Suprapubic skin (tissue), 4 donors: Measurements from ENCODE around the gene TIPIN. TPM values are rescaled to one million over a fixed set of nuclear protein-coding genes. Genes with fewer than 3 reads are reported as not detected.
"Not testable (repeated sequence)": the region's sequence is repeated elsewhere in the genome, so short reads cannot be mapped to it uniquely, and the experiment has no call there.

Source experiments
- DNase-seq, 2 donors: peaks; one replicate each; pipeline ENCODE4 v3.0.0-alpha.2; 2019; ENCODE audit warnings: low spot score in 2 of 2
- H3K27ac ChIP-seq: fragments of 200-600 bp; sonication (generic); one replicate; pipeline ENCODE4 v1.5.1; 2019
- H3K27me3 ChIP-seq: fragments of 200-600 bp; sonication (generic); one replicate; pipeline ENCODE4 v1.5.1; 2019
- H3K36me3 ChIP-seq: fragments of 200-600 bp; sonication (generic); one replicate; pipeline ENCODE4 v1.5.1; 2019
- H3K4me1 ChIP-seq: fragments of 200-600 bp; sonication (generic); one replicate; pipeline ENCODE4 v1.5.1; 2019
- H3K4me3 ChIP-seq: fragments of 200-600 bp; sonication (generic); one replicate; pipeline ENCODE4 v1.5.1; 2019; ENCODE audit warnings: mild to moderate bottlenecking
- H3K9me3 ChIP-seq: fragments of 200-600 bp; sonication (generic); one replicate; pipeline ENCODE4 v1.5.1; 2019
- EP300 ChIP-seq: sonication (generic); formaldehyde crosslinking; IDR thresholded peaks from one replicate; pipeline ENCODE4 v1.6.1; 2017; ENCODE audit warnings: antibody characterized with exemption
- POLR2A ChIP-seq, 2 donors: fragments of 450-650 bp; IDR thresholded peaks; one replicate each; pipeline ENCODE4 v1.6.1; 2017; ENCODE audit warnings: antibody characterized with exemption in 2 of 2, mild to moderate bottlenecking in 2 of 2, moderate library complexity in 2 of 2
- POLR2AphosphoS5 ChIP-seq, 3 donors: sonication (generic); formaldehyde crosslinking; IDR thresholded peaks; one replicate each; pipeline ENCODE4 v1.6.1; 2017; ENCODE audit warnings: antibody characterized with exemption in 3 of 3
- WGBS: methylation state at CpG from one replicate; pipeline ENCODE4 v1.1.5; 2018; 5-methylcytosine and 5-hydroxymethylcytosine counted together
- total RNA-seq, 4 donors: library from RNA; depleted of rRNA; stranded (reverse); fragments of >200 nt; gene quantifications; one replicate each; pipeline ENCODE4 v1.1.0, GENCODE V29; 2016
- TF ChIP-seq, protein P1 (sequence below), 2 donors: fragments of 200-600 bp in 1 of 2; fragments of 450-650 bp in 1 of 2; sonication (generic) in 1 of 2; IDR thresholded peaks; one replicate each; pipeline ENCODE4 v1.5.1; 2016 to 2019; ENCODE audit warnings: antibody characterized with exemption in 2 of 2, mild to moderate bottlenecking in 1 of 2, moderate library complexity in 1 of 2

TIPIN gene
- total RNA-seq, 4 donors from 2014 or later = 4.8 to 8.2 (median 7.0) TPM

DNA sequence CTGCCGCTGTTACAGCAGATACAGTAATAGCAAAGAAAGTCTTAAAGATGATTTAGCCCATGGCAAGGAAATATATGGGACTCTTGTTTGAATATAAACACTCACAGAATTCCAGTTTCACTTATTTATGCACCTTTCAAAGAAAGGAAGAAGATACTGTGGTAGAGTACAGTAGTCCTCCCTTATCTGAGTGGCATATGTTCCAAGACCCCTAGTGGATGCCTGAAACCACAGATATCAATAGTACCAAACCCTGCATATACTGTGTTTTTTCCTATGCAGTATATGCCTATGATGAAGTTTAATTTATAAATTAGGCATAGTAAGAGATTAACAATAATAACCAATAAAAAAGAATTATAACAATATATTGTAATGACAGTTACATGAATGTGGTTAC is 38.4 kb upstream of the TIPIN start:
- WGBS = 100% methylated on average over 1 of the region's 1 CpG
- no peaks in the 10 kb centered on the region for H3K9me3 ChIP-seq
- TF ChIP-seq EP300 = no peak
- TF ChIP-seq, protein P1, sequence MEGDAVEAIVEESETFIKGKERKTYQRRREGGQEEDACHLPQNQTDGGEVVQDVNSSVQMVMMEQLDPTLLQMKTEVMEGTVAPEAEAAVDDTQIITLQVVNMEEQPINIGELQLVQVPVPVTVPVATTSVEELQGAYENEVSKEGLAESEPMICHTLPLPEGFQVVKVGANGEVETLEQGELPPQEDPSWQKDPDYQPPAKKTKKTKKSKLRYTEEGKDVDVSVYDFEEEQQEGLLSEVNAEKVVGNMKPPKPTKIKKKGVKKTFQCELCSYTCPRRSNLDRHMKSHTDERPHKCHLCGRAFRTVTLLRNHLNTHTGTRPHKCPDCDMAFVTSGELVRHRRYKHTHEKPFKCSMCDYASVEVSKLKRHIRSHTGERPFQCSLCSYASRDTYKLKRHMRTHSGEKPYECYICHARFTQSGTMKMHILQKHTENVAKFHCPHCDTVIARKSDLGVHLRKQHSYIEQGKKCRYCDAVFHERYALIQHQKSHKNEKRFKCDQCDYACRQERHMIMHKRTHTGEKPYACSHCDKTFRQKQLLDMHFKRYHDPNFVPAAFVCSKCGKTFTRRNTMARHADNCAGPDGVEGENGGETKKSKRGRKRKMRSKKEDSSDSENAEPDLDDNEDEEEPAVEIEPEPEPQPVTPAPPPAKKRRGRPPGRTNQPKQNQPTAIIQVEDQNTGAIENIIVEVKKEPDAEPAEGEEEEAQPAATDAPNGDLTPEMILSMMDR (IDR thresholded peaks at IDR 0.05) = no peak
- no peak for TF ChIP-seq POLR2A (IDR thresholded peaks at IDR 0.05)
- no peak for TF ChIP-seq POLR2AphosphoS5 (IDR thresholded peaks at IDR 0.05)
- H3K4me1 ChIP-seq = peaks cover 5% of the 10 kb centered on the region
- H3K27ac ChIP-seq = no peak overlapping the region
- DNase-seq = no peak
- H3K4me3 ChIP-seq = no peak overlapping the region
- H3K36me3 ChIP-seq = peaks cover 3% of the 10 kb centered on the region
- H3K27me3 ChIP-seq = no peaks in the 10 kb centered on the region

DNA sequence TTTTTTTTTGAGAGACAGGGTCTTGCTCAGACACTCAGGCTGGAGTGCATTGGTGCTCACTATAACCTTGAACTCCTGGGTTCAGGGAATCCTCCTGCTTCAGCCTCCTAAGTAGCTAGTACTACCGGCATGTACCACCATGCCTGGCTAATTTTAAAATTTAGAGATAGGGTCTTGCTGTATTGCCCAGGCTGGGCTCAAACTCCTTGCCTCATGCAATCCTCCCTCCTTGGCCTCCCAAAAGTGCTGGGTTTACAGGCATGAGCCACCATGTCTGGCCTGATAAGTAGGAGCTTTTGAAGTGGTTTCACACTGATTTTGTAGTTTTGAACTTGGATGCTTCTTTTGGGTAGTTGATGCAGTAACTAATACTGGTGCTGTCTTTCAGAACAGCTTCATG is 38.0 kb upstream of the TIPIN start:
- peaks cover 9% of the 10 kb centered on the region for H3K4me1 ChIP-seq
- no peaks in the 10 kb centered on the region for H3K9me3 ChIP-seq
- peaks cover 3% of the 10 kb centered on the region for H3K36me3 ChIP-seq
- no peak overlapping the region for H3K27ac ChIP-seq
- H3K4me3 ChIP-seq = no peak overlapping the region
- TF ChIP-seq POLR2AphosphoS5 (IDR thresholded peaks at IDR 0.05) (no peak), EP300 (no peak), POLR2A (IDR thresholded peaks at IDR 0.05) (no peak)
- TF ChIP-seq, protein P1 (IDR thresholded peaks at IDR 0.05) = no peak
- DNase-seq = no peak
- WGBS = 100% methylated on average over 1 of the region's 1 CpG
- no peaks in the 10 kb centered on the region for H3K27me3 ChIP-seq

DNA sequence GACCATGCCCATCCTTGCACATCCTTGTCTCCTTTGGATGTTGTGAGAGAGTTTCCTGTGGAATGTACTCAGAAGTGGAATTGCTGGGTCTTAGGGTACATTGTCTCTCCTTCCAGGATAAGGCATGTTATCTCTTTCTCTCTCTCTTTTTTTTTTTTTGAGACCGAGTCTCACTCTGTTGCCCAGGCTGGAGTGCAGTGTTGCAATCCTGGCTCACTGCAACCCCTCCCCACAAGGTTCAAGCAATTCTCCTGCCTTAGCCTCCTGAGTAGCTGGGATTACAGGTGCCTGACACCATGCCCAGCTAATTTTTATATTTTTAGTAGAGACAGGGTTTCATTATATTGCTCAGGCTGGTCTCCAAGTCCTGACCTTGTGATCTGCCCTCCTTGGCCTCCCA is 36.6 kb upstream of the TIPIN start:
- H3K36me3 ChIP-seq, H3K27me3 ChIP-seq, DNase-seq, H3K9me3 ChIP-seq, H3K4me3 ChIP-seq, H3K27ac ChIP-seq: not testable (repeated sequence)
- H3K4me1 ChIP-seq = peaks cover 16% of the 10 kb centered on the region
- WGBS = 90% methylated on average over 1 of the region's 1 CpG

DNA sequence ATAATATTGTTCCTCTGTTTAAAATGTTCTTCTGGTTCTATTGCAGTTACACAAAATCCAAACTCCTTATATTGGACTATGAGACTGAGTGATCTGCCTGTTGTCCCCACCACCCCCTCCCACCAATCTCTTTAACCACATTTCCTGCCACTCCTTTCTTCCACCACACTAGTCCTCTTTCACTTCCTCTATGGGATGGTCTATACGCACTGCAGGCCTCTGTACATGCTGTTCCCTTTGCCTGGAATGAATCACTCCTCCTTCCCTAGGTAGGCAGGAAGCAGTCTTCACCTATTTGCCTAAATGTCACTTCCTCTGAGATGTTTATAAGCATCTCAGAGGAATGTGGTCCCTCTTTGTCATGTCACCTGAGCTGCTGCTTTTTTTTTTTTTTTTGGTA is 34.2 kb upstream of the TIPIN start:
- Histone ChIP-seq H3K36me3 (no peaks in the 10 kb centered on the region), H3K27me3 (no peaks in the 10 kb centered on the region), H3K4me1 (peaks cover 27% of the 10 kb centered on the region), H3K27ac (no peak overlapping the region), H3K4me3 (no peak overlapping the region), H3K9me3 (no peaks in the 10 kb centered on the region)
- WGBS = 74% methylated on average over 1 of the region's 1 CpG
- TF ChIP-seq POLR2A (IDR thresholded peaks at IDR 0.05) (no peak), POLR2AphosphoS5 (IDR thresholded peaks at IDR 0.05) (no peak), EP300 (no peak)
- TF ChIP-seq, protein P1 (IDR thresholded peaks at IDR 0.05) = no peak
- DNase-seq = no peak

DNA sequence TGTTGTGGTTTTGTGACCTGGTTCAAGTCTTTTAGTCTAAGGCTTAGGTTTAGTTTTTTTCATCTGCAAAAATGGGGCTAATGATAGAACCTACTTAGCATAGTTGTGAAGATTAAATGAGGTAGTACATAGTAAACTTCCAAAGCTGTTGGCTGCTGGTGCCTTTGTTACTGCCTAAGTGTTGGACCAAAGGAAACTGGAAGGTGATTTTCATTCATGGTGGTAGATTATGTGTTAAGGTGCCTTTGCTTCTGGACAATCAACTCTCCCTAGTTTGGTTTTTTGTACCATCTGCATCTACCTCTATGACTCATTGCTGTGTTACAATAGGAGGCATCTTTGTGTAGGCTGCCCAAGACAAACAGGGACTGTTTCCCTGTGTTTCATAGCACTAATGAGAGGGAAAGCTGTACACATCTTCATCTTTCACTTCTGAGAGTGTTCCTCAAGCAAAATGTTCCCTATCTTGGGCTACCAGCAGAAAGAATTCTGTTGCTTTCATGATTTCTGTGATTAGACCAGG is 33.4 kb upstream of the TIPIN start:
- Histone ChIP-seq H3K27ac (no peak overlapping the region), H3K4me3 (no peak overlapping the region), H3K27me3 (no peaks in the 10 kb centered on the region), H3K4me1 (peaks cover 32% of the 10 kb centered on the region), H3K9me3 (no peaks in the 10 kb centered on the region), H3K36me3 (no peaks in the 10 kb centered on the region)
- DNase-seq = no peak
- TF ChIP-seq, protein P1 (IDR thresholded peaks at IDR 0.05) = no peak
- TF ChIP-seq EP300 (no peak), POLR2AphosphoS5 (IDR thresholded peaks at IDR 0.05) (no peak), POLR2A (IDR thresholded peaks at IDR 0.05) (no peak)
